H9 (cell line): ENCODE results near the gene MRC2. TPM values are rescaled to one million over a fixed set of nuclear protein-coding genes. Genes with fewer than 3 reads are reported as not detected.

Experiments
- DNase-seq: peaks from one replicate; pipeline ENCODE4 v3.0.0-alpha.2; 2017
- H2AFZ ChIP-seq: one replicate; pipeline ENCODE4 v1.6.1; 2013; ENCODE audit warnings: mild to moderate bottlenecking, low read length, control low read depth, moderate library complexity
- H2AK5ac ChIP-seq: 2 replicates; pipeline ENCODE4 v1.6.1; 2013; ENCODE audit warnings: low read length, control low read depth, mixed read lengths; ENCODE audit not compliant: insufficient read length
- H2BK120ac ChIP-seq: one replicate; pipeline ENCODE4 v1.6.1; 2013; ENCODE audit warnings: low read depth, mild to moderate bottlenecking, low read length, control low read depth, inconsistent platforms; ENCODE audit not compliant: poor library complexity, severe bottlenecking
- H2BK12ac ChIP-seq: 2 replicates; pipeline ENCODE4 v1.6.1; 2013; ENCODE audit warnings: low read length, control low read depth, mixed read lengths, low read depth; ENCODE audit not compliant: insufficient read length
- H2BK15ac ChIP-seq: 2 replicates; pipeline ENCODE4 v1.6.1; 2013; ENCODE audit warnings: low read depth, low read length, control low read depth
- H2BK20ac ChIP-seq: one replicate; pipeline ENCODE4 v1.6.1; 2013; ENCODE audit warnings: low read depth, mild to moderate bottlenecking, low read length, control low read depth, inconsistent platforms; ENCODE audit not compliant: poor library complexity, severe bottlenecking
- H2BK5ac ChIP-seq: 2 replicates; pipeline ENCODE4 v1.6.1; 2013; ENCODE audit warnings: low read length, control low read depth, mixed read lengths; ENCODE audit not compliant: insufficient read length
- H3K14ac ChIP-seq: 2 replicates; pipeline ENCODE4 v1.6.1; 2013; ENCODE audit warnings: low read length, control low read depth; ENCODE audit not compliant: insufficient read depth
- H3K18ac ChIP-seq: 2 replicates; pipeline ENCODE4 v1.6.1; 2013; ENCODE audit warnings: low read depth, mild to moderate bottlenecking, mixed read lengths, low read length, control low read depth; ENCODE audit not compliant: insufficient read length
- H3K23ac ChIP-seq: 2 replicates; pipeline ENCODE4 v1.6.1; 2013; ENCODE audit warnings: low read length, control low read depth, mixed read lengths, low read depth; ENCODE audit not compliant: insufficient read length
- H3K23me2 ChIP-seq: 2 replicates; pipeline ENCODE4 v1.6.1; 2013; ENCODE audit warnings: low read depth, mild to moderate bottlenecking, mixed read lengths, low read length, control low read depth; ENCODE audit not compliant: insufficient read length, poor library complexity, severe bottlenecking
- H3K27ac ChIP-seq: 2 replicates; pipeline ENCODE4 v1.5.1; 2013; ENCODE audit warnings: low read length, control low read depth, mixed read lengths, low read depth; ENCODE audit not compliant: insufficient read length
- H3K27me3 ChIP-seq: 2 replicates; pipeline ENCODE4 v1.6.1; 2013; ENCODE audit warnings: low read length, control low read depth, inconsistent platforms; ENCODE audit not compliant: insufficient read depth
- H3K4ac ChIP-seq: 2 replicates; pipeline ENCODE4 v1.6.1; 2013; ENCODE audit warnings: low read depth, mild to moderate bottlenecking, control low read depth, inconsistent platforms, low read length, moderate library complexity
- H3K4me1 ChIP-seq: 2 replicates; pipeline ENCODE4 v1.6.1; 2013; ENCODE audit warnings: low read length, control low read depth, inconsistent platforms; ENCODE audit not compliant: insufficient read depth
- H3K4me2 ChIP-seq: 2 replicates; pipeline ENCODE4 v1.6.1; 2013; ENCODE audit warnings: low read length, control low read depth, mixed read lengths; ENCODE audit not compliant: insufficient read length, insufficient read depth
- H3K56ac ChIP-seq: 2 replicates; pipeline ENCODE4 v1.6.1; 2013; ENCODE audit warnings: low read depth, mild to moderate bottlenecking, mixed read lengths, low read length, control low read depth; ENCODE audit not compliant: insufficient read length
- H3K79me1 ChIP-seq: 2 replicates; pipeline ENCODE4 v1.6.1; 2013; ENCODE audit warnings: low read depth, mild to moderate bottlenecking, moderate library complexity, low read length, control low read depth, inconsistent platforms; ENCODE audit not compliant: insufficient read depth, poor library complexity, severe bottlenecking
- H3K79me2 ChIP-seq: 2 replicates; pipeline ENCODE4 v1.6.1; 2013; ENCODE audit warnings: low read length, control low read depth, inconsistent platforms; ENCODE audit not compliant: insufficient read depth
- H3K9ac ChIP-seq: 2 replicates; pipeline ENCODE4 v1.6.1; 2013; ENCODE audit warnings: low read length, control low read depth, mixed read lengths; ENCODE audit not compliant: insufficient read length; ENCODE audit errors: extremely low read depth
- H3K9me3 ChIP-seq: one replicate; pipeline ENCODE4 v1.6.1; 2013; ENCODE audit warnings: low read depth, low read length, inconsistent platforms; ENCODE audit not compliant: control insufficient read depth
- H3T11ph ChIP-seq: one replicate; pipeline ENCODE4 v1.6.1; 2013; ENCODE audit warnings: mild to moderate bottlenecking, low read length, control low read depth, inconsistent platforms
- H4K20me1 ChIP-seq: one replicate; pipeline ENCODE4 v1.6.1; 2013; ENCODE audit not compliant: control insufficient read depth, insufficient read length, insufficient read depth
- H4K5ac ChIP-seq: 2 replicates; pipeline ENCODE4 v1.6.1; 2013; ENCODE audit warnings: low read depth, mild to moderate bottlenecking, mixed read lengths, low read length, control low read depth; ENCODE audit not compliant: insufficient read length
- H4K8ac ChIP-seq: replicated peaks from 2 replicates; pipeline ENCODE4 v1.6.1; 2013; ENCODE audit warnings: low read length, control low read depth, mixed read lengths, low read depth; ENCODE audit not compliant: insufficient read length
- H4K91ac ChIP-seq: 2 replicates; pipeline ENCODE4 v1.6.1; 2013; ENCODE audit warnings: low read depth, mild to moderate bottlenecking, moderate library complexity, mixed read lengths, low read length, control low read depth; ENCODE audit not compliant: insufficient read length
- H3K27ac Mint-ChIP-seq, 3 experiments: 2 replicates in 2 of 3; 3 replicates in 1 of 3; pipeline ENCODE4 v1.8.0; 2020 to 2021; ENCODE audit warnings: mixed read lengths in 3 of 3, mild to moderate bottlenecking in 1 of 3, moderate library complexity in 1 of 3
- H3K27me3 Mint-ChIP-seq: 2 replicates; pipeline ENCODE4 v1.8.0; 2021; ENCODE audit warnings: low read depth, mild to moderate bottlenecking, moderate library complexity, mixed read lengths
- H3K36me3 Mint-ChIP-seq, 3 experiments: 2 replicates in 2 of 3; 3 replicates in 1 of 3; pipeline ENCODE4 v1.8.0; 2020 to 2021; ENCODE audit warnings: low read depth in 3 of 3, mixed read lengths in 3 of 3; ENCODE audit not compliant: insufficient read depth in 1 of 3
- H3K4me1 Mint-ChIP-seq, 2 experiments: 2 replicates each; pipeline ENCODE4 v1.8.0; 2020; ENCODE audit warnings: mixed read lengths in 2 of 2
- H3K4me3 Mint-ChIP-seq, 2 experiments: 2 replicates in 1 of 2; 3 replicates in 1 of 2; pipeline ENCODE4 v1.8.0; 2020 to 2021; ENCODE audit warnings: mild to moderate bottlenecking in 2 of 2, mixed read lengths in 2 of 2, moderate library complexity in 1 of 2
- H3K9me3 Mint-ChIP-seq, 2 experiments: 2 replicates in 1 of 2; 3 replicates in 1 of 2; pipeline ENCODE4 v1.8.0; 2020; ENCODE audit warnings: mild to moderate bottlenecking in 2 of 2, mixed read lengths in 2 of 2, moderate library complexity in 1 of 2
- CTCF ChIP-seq: fragments of 200-600 bp; sonication (generic); conservative IDR thresholded peaks from 3 replicates; pipeline ENCODE4 v1.8.0; 2021; ENCODE audit warnings: antibody characterized with exemption, mild to moderate bottlenecking
- WGBS: extraction: QIAGEN DNeasy Blood & Tissue Kit; methylation state at CpG from one replicate; pipeline ENCODE4 v1.1.7; 2013; ENCODE audit warnings: missing lambda C conversion rate, low lambda C conversion rate, mixed read lengths; ENCODE audit not compliant: insufficient read length; ENCODE audit errors: extremely low coverage; 5-methylcytosine and 5-hydroxymethylcytosine counted together
- total RNA-seq: library from RNA; stranded (reverse); gene quantifications from 2 replicates; pipeline ENCODE4 v1.2.1, GENCODE V29; 2021

MRC2 gene
- total RNA-seq, 1 experiment from 2014 or later: 18.7 TPM

DNA sequence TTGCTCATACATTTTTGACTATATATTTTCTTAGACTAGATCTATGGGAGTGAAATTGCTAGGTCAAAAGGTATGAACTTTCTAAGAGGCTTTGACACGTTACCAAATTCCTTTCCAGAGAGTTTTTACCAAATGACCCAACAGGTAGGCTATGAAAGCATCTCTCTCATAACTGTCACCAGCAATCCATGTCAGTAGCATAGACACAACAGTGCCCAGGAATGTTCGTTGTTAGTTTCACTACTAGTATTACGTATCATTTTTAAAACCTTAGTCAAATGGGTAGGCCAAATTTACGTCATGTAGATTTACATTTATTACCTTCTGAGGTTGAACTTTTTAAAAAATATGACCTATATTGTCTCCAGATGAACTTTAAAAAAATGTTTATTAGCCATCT lies 113.8 kb downstream of the MRC2 start:
- peaks cover 22 to 26% of the 10 kb centered on the region in 2 experiments for H3K4me1 Mint-ChIP-seq
- H3K9me3 Mint-ChIP-seq: no peaks in the 10 kb centered on the region
- Histone ChIP-seq H3K9me3 (no peaks in the 10 kb centered on the region), H4K20me1 (no peaks in the 10 kb centered on the region), H2BK15ac (no peak overlapping the region), H2AFZ (no peak overlapping the region), H4K91ac (no peak overlapping the region), H3K4me1 (peaks cover 4% of the 10 kb centered on the region; the same call in 1 of the 2 replicates), H3K23ac (no peak overlapping the region), H3K56ac (no peak overlapping the region), H3K27me3 (no peaks in the 10 kb centered on the region), H3K4ac (no peak overlapping the region), H2AK5ac (no peak overlapping the region), H3T11ph (no peak overlapping the region), H3K23me2 (no peaks in the 10 kb centered on the region), H3K14ac (no peak overlapping the region), H4K8ac (no peak overlapping the region), H3K27ac (no peak overlapping the region), H3K79me2 (no peaks in the 10 kb centered on the region), H3K9ac (no peak overlapping the region), H2BK5ac (no peak overlapping the region), H3K79me1 (no peaks in the 10 kb centered on the region), H3K4me2 (no peak overlapping the region), H4K5ac (no peak overlapping the region), H2BK120ac (no peak overlapping the region), H3K18ac (no peak overlapping the region), H2BK20ac (no peak overlapping the region), H2BK12ac (no peak overlapping the region)
- H3K27me3 Mint-ChIP-seq: peaks cover 2% of the 10 kb centered on the region; the same call in 1 of the 2 replicates
- no CpG with 5 or more reads among the region's 4 CpGs for WGBS
- no peak for TF ChIP-seq CTCF
- no peaks in the 10 kb centered on the region for H3K36me3 Mint-ChIP-seq
- H3K4me3 Mint-ChIP-seq: no peak overlapping the region
- DNase-seq: no peak
- H3K27ac Mint-ChIP-seq: no peak overlapping the region

Other genes with a start within 250 kb of the MRC2 start
- not detected in 2 replicates for gene EFCAB3, start 247.1 kb upstream of the MRC2 start, total RNA-seq
- gene METTL2A, start 203.8 kb upstream of the MRC2 start, total RNA-seq: 37.6 and 39.3 TPM in 2 replicates
- 63.7 and 67.0 TPM in 2 replicates for gene TLK2, start 148.8 kb upstream of the MRC2 start, total RNA-seq
- gene MARCHF10, start 180.6 kb downstream of the MRC2 start, total RNA-seq: 0.39 TPM in 1 of 2 replicates, not detected in the other